DND-41 (cell line): ENCODE results near the gene PCSK9.

Experiments
- EZH2 ChIP-seq: IDR thresholded peaks from 3 replicates; pipeline ENCODE4 v1.6.1; 2012; ENCODE audit warnings: borderline replicate concordance, low read depth, mild to moderate bottlenecking, moderate library complexity, low read length, inconsistent platforms; ENCODE audit not compliant: severe bottlenecking
- TF ChIP-seq, protein P1 (sequence below): IDR thresholded peaks from 2 replicates; pipeline ENCODE4 v1.5.1; 2012; ENCODE audit warnings: borderline replicate concordance, low read length, moderate library complexity, mild to moderate bottlenecking; ENCODE audit not compliant: poor library complexity, severe bottlenecking; ENCODE audit errors: extremely low read depth

DNA sequence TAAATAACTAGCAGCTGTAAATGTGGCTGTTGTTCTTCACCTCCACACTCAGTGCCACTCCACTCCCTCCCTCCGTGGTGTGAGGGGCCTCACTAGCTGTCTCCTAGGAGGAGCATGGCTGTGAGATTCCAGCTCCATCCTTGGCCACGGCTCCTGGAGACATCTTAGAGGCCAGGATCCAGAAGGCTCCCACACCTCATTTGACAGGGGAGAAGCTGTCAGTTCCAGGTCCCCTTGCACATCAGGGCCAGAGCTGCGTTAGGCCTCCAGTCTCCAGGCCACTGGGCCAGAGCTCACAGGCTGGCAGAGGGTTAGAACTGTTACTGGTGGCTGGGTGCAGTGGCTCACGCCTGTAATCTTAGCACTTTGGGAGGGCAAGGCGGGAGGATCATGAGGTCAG, 15.0 kb downstream of the PCSK9 start:
- TF ChIP-seq, protein P1, sequence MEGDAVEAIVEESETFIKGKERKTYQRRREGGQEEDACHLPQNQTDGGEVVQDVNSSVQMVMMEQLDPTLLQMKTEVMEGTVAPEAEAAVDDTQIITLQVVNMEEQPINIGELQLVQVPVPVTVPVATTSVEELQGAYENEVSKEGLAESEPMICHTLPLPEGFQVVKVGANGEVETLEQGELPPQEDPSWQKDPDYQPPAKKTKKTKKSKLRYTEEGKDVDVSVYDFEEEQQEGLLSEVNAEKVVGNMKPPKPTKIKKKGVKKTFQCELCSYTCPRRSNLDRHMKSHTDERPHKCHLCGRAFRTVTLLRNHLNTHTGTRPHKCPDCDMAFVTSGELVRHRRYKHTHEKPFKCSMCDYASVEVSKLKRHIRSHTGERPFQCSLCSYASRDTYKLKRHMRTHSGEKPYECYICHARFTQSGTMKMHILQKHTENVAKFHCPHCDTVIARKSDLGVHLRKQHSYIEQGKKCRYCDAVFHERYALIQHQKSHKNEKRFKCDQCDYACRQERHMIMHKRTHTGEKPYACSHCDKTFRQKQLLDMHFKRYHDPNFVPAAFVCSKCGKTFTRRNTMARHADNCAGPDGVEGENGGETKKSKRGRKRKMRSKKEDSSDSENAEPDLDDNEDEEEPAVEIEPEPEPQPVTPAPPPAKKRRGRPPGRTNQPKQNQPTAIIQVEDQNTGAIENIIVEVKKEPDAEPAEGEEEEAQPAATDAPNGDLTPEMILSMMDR, result no peak
- no peak for TF ChIP-seq EZH2
